H9 (cell line): ENCODE results near the gene CNOT10. TPM values are rescaled to one million over a fixed set of nuclear protein-coding genes. Genes with fewer than 3 reads are reported as not detected.

Experiments
- DNase-seq: peaks from one replicate; pipeline ENCODE4 v3.0.0-alpha.2; 2017
- H2AFZ ChIP-seq: one replicate; pipeline ENCODE4 v1.6.1; 2013; ENCODE audit warnings: mild to moderate bottlenecking, low read length, control low read depth, moderate library complexity
- H2AK5ac ChIP-seq: 2 replicates; pipeline ENCODE4 v1.6.1; 2013; ENCODE audit warnings: low read length, control low read depth, mixed read lengths; ENCODE audit not compliant: insufficient read length
- H2BK120ac ChIP-seq: one replicate; pipeline ENCODE4 v1.6.1; 2013; ENCODE audit warnings: low read depth, mild to moderate bottlenecking, low read length, control low read depth, inconsistent platforms; ENCODE audit not compliant: poor library complexity, severe bottlenecking
- H2BK12ac ChIP-seq: 2 replicates; pipeline ENCODE4 v1.6.1; 2013; ENCODE audit warnings: low read length, control low read depth, mixed read lengths, low read depth; ENCODE audit not compliant: insufficient read length
- H2BK15ac ChIP-seq: 2 replicates; pipeline ENCODE4 v1.6.1; 2013; ENCODE audit warnings: low read depth, low read length, control low read depth
- H2BK20ac ChIP-seq: one replicate; pipeline ENCODE4 v1.6.1; 2013; ENCODE audit warnings: low read depth, mild to moderate bottlenecking, low read length, control low read depth, inconsistent platforms; ENCODE audit not compliant: poor library complexity, severe bottlenecking
- H2BK5ac ChIP-seq: 2 replicates; pipeline ENCODE4 v1.6.1; 2013; ENCODE audit warnings: low read length, control low read depth, mixed read lengths; ENCODE audit not compliant: insufficient read length
- H3K14ac ChIP-seq: 2 replicates; pipeline ENCODE4 v1.6.1; 2013; ENCODE audit warnings: low read length, control low read depth; ENCODE audit not compliant: insufficient read depth
- H3K18ac ChIP-seq: 2 replicates; pipeline ENCODE4 v1.6.1; 2013; ENCODE audit warnings: low read depth, mild to moderate bottlenecking, mixed read lengths, low read length, control low read depth; ENCODE audit not compliant: insufficient read length
- H3K23ac ChIP-seq: 2 replicates; pipeline ENCODE4 v1.6.1; 2013; ENCODE audit warnings: low read length, control low read depth, mixed read lengths, low read depth; ENCODE audit not compliant: insufficient read length
- H3K23me2 ChIP-seq: 2 replicates; pipeline ENCODE4 v1.6.1; 2013; ENCODE audit warnings: low read depth, mild to moderate bottlenecking, mixed read lengths, low read length, control low read depth; ENCODE audit not compliant: insufficient read length, poor library complexity, severe bottlenecking
- H3K27ac ChIP-seq: 2 replicates; pipeline ENCODE4 v1.5.1; 2013; ENCODE audit warnings: low read length, control low read depth, mixed read lengths, low read depth; ENCODE audit not compliant: insufficient read length
- H3K27me3 ChIP-seq: 2 replicates; pipeline ENCODE4 v1.6.1; 2013; ENCODE audit warnings: low read length, control low read depth, inconsistent platforms; ENCODE audit not compliant: insufficient read depth
- H3K4ac ChIP-seq: 2 replicates; pipeline ENCODE4 v1.6.1; 2013; ENCODE audit warnings: low read depth, mild to moderate bottlenecking, control low read depth, inconsistent platforms, low read length, moderate library complexity
- H3K4me1 ChIP-seq: 2 replicates; pipeline ENCODE4 v1.6.1; 2013; ENCODE audit warnings: low read length, control low read depth, inconsistent platforms; ENCODE audit not compliant: insufficient read depth
- H3K4me2 ChIP-seq: 2 replicates; pipeline ENCODE4 v1.6.1; 2013; ENCODE audit warnings: low read length, control low read depth, mixed read lengths; ENCODE audit not compliant: insufficient read length, insufficient read depth
- H3K56ac ChIP-seq: 2 replicates; pipeline ENCODE4 v1.6.1; 2013; ENCODE audit warnings: low read depth, mild to moderate bottlenecking, mixed read lengths, low read length, control low read depth; ENCODE audit not compliant: insufficient read length
- H3K79me1 ChIP-seq: 2 replicates; pipeline ENCODE4 v1.6.1; 2013; ENCODE audit warnings: low read depth, mild to moderate bottlenecking, moderate library complexity, low read length, control low read depth, inconsistent platforms; ENCODE audit not compliant: insufficient read depth, poor library complexity, severe bottlenecking
- H3K79me2 ChIP-seq: 2 replicates; pipeline ENCODE4 v1.6.1; 2013; ENCODE audit warnings: low read length, control low read depth, inconsistent platforms; ENCODE audit not compliant: insufficient read depth
- H3K9ac ChIP-seq: 2 replicates; pipeline ENCODE4 v1.6.1; 2013; ENCODE audit warnings: low read length, control low read depth, mixed read lengths; ENCODE audit not compliant: insufficient read length; ENCODE audit errors: extremely low read depth
- H3K9me3 ChIP-seq: one replicate; pipeline ENCODE4 v1.6.1; 2013; ENCODE audit warnings: low read depth, low read length, inconsistent platforms; ENCODE audit not compliant: control insufficient read depth
- H3T11ph ChIP-seq: one replicate; pipeline ENCODE4 v1.6.1; 2013; ENCODE audit warnings: mild to moderate bottlenecking, low read length, control low read depth, inconsistent platforms
- H4K20me1 ChIP-seq: one replicate; pipeline ENCODE4 v1.6.1; 2013; ENCODE audit not compliant: control insufficient read depth, insufficient read length, insufficient read depth
- H4K5ac ChIP-seq: 2 replicates; pipeline ENCODE4 v1.6.1; 2013; ENCODE audit warnings: low read depth, mild to moderate bottlenecking, mixed read lengths, low read length, control low read depth; ENCODE audit not compliant: insufficient read length
- H4K8ac ChIP-seq: replicated peaks from 2 replicates; pipeline ENCODE4 v1.6.1; 2013; ENCODE audit warnings: low read length, control low read depth, mixed read lengths, low read depth; ENCODE audit not compliant: insufficient read length
- H4K91ac ChIP-seq: 2 replicates; pipeline ENCODE4 v1.6.1; 2013; ENCODE audit warnings: low read depth, mild to moderate bottlenecking, moderate library complexity, mixed read lengths, low read length, control low read depth; ENCODE audit not compliant: insufficient read length
- H3K27ac Mint-ChIP-seq, 3 experiments: 2 replicates in 2 of 3; 3 replicates in 1 of 3; pipeline ENCODE4 v1.8.0; 2020 to 2021; ENCODE audit warnings: mixed read lengths in 3 of 3, mild to moderate bottlenecking in 1 of 3, moderate library complexity in 1 of 3
- H3K27me3 Mint-ChIP-seq: 2 replicates; pipeline ENCODE4 v1.8.0; 2021; ENCODE audit warnings: low read depth, mild to moderate bottlenecking, moderate library complexity, mixed read lengths
- H3K36me3 Mint-ChIP-seq, 3 experiments: 2 replicates in 2 of 3; 3 replicates in 1 of 3; pipeline ENCODE4 v1.8.0; 2020 to 2021; ENCODE audit warnings: low read depth in 3 of 3, mixed read lengths in 3 of 3; ENCODE audit not compliant: insufficient read depth in 1 of 3
- H3K4me1 Mint-ChIP-seq, 2 experiments: 2 replicates each; pipeline ENCODE4 v1.8.0; 2020; ENCODE audit warnings: mixed read lengths in 2 of 2
- H3K4me3 Mint-ChIP-seq, 2 experiments: 2 replicates in 1 of 2; 3 replicates in 1 of 2; pipeline ENCODE4 v1.8.0; 2020 to 2021; ENCODE audit warnings: mild to moderate bottlenecking in 2 of 2, mixed read lengths in 2 of 2, moderate library complexity in 1 of 2
- H3K9me3 Mint-ChIP-seq, 2 experiments: 2 replicates in 1 of 2; 3 replicates in 1 of 2; pipeline ENCODE4 v1.8.0; 2020; ENCODE audit warnings: mild to moderate bottlenecking in 2 of 2, mixed read lengths in 2 of 2, moderate library complexity in 1 of 2
- WGBS: extraction: QIAGEN DNeasy Blood & Tissue Kit; methylation state at CpG from one replicate; pipeline ENCODE4 v1.1.7; 2013; ENCODE audit warnings: missing lambda C conversion rate, low lambda C conversion rate, mixed read lengths; ENCODE audit not compliant: insufficient read length; ENCODE audit errors: extremely low coverage; 5-methylcytosine and 5-hydroxymethylcytosine counted together
- total RNA-seq: library from RNA; stranded (reverse); gene quantifications from 2 replicates; pipeline ENCODE4 v1.2.1, GENCODE V29; 2021
- TF ChIP-seq, protein P1 (sequence below): fragments of 200-600 bp; sonication (generic); conservative IDR thresholded peaks from 3 replicates; pipeline ENCODE4 v1.8.0; 2021; ENCODE audit warnings: antibody characterized with exemption, mild to moderate bottlenecking

Gene CNOT10
- total RNA-seq, 1 experiment from 2014 or later, result 55.4 TPM

DNA sequence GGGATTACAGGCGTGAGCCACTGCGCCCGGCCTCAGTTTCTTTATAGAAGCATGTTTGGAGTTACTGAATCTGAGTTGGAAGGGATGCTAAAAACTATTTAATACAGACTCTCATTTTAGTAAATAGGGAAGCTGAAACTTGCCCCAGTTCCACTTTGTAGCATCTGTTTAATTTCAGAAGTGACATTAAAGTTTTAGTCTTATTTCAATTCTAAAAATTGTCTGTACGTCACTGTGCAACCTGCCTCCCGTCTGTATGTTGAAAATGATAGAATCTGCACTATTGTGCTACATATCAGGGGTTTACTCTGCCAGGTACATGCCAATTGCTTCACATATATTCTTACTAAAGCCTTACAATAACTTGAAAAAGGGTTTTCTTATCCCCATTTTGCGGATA is 15.3 kb downstream of the CNOT10 start:
- H2AFZ ChIP-seq, result no peak overlapping the region
- H2BK120ac ChIP-seq, result no peak overlapping the region
- H2AK5ac ChIP-seq, result no peak overlapping the region
- no peak overlapping the region for H4K5ac ChIP-seq
- no peak overlapping the region for H3K23ac ChIP-seq
- no peak overlapping the region for H2BK12ac ChIP-seq
- H3T11ph ChIP-seq, result no peak overlapping the region
- peaks cover 5 to 6% of the 10 kb centered on the region in 2 experiments for H3K4me1 Mint-ChIP-seq
- TF ChIP-seq, protein P1, sequence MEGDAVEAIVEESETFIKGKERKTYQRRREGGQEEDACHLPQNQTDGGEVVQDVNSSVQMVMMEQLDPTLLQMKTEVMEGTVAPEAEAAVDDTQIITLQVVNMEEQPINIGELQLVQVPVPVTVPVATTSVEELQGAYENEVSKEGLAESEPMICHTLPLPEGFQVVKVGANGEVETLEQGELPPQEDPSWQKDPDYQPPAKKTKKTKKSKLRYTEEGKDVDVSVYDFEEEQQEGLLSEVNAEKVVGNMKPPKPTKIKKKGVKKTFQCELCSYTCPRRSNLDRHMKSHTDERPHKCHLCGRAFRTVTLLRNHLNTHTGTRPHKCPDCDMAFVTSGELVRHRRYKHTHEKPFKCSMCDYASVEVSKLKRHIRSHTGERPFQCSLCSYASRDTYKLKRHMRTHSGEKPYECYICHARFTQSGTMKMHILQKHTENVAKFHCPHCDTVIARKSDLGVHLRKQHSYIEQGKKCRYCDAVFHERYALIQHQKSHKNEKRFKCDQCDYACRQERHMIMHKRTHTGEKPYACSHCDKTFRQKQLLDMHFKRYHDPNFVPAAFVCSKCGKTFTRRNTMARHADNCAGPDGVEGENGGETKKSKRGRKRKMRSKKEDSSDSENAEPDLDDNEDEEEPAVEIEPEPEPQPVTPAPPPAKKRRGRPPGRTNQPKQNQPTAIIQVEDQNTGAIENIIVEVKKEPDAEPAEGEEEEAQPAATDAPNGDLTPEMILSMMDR, result no peak
- no peaks in the 10 kb centered on the region; the same call in 1 of the 2 replicates for H3K79me2 ChIP-seq
- no peak overlapping the region for H3K18ac ChIP-seq
- H2BK5ac ChIP-seq, result no peak overlapping the region
- no peaks in the 10 kb centered on the region for H3K4me1 ChIP-seq
- H4K91ac ChIP-seq, result no peak overlapping the region
- H4K8ac ChIP-seq, result no peak overlapping the region
- no peaks in the 10 kb centered on the region for H4K20me1 ChIP-seq
- H3K9me3 ChIP-seq, result no peaks in the 10 kb centered on the region
- no peak overlapping the region for H3K4me3 Mint-ChIP-seq
- no peaks in the 10 kb centered on the region for H3K23me2 ChIP-seq
- H3K14ac ChIP-seq, result no peak overlapping the region
- no peak overlapping the region for H3K27ac Mint-ChIP-seq
- no peak overlapping the region for H2BK20ac ChIP-seq
- no peak overlapping the region for H3K4ac ChIP-seq
- peaks cover 5% of the 10 kb centered on the region for H3K79me1 ChIP-seq
- no CpG with 5 or more reads among the region's 6 CpGs for WGBS
- peaks cover 2 to 14% (median 8%) of the 10 kb centered on the region in 3 experiments; a peak in 5 of 7 replicates for H3K36me3 Mint-ChIP-seq
- H2BK15ac ChIP-seq, result no peak overlapping the region
- no peaks in the 10 kb centered on the region for H3K9me3 Mint-ChIP-seq
- DNase-seq, result no peak
- no peaks in the 10 kb centered on the region for H3K27me3 ChIP-seq
- H3K4me2 ChIP-seq, result no peak overlapping the region
- no peak overlapping the region for H3K27ac ChIP-seq
- no peak overlapping the region for H3K9ac ChIP-seq
- no peaks in the 10 kb centered on the region for H3K27me3 Mint-ChIP-seq
- H3K56ac ChIP-seq, result no peak overlapping the region
